ENCODE data around the gene FADS1. TPM values are rescaled to one million over a fixed set of nuclear protein-coding genes. Genes with fewer than 3 reads are reported as not detected.

The FADS1 gene
- total RNA-seq, 1 experiment from 2014 or later = 150 TPM

GRCh38 chr11:61832754-61833153, 16.0 kb upstream of the FADS1 start:
- H3K4me3 ChIP-seq = no peak overlapping the region
- H3K27ac ChIP-seq = no peak overlapping the region
- no peak overlapping the region for H3K4me2 ChIP-seq
- 0 out of 2 replicates have a peak, but pooled peaks cover 5% of the 10 kb centered on the region for H3K4me1 ChIP-seq (replicated peaks; ENCODE audit: insufficient read depth)
- ChIA-PET POLR2A (ENCODE audit: unreplicated experiment) (interaction anchor here (0.6 kb wide), 1 partner anchor 18 kb away, joined by 6 read pairs; no protein-coding TSS in a partner anchor), CTCF (no interaction called here)
- H3F3A ChIP-seq (ENCODE audit: insufficient read depth, low read depth) = no peaks in the 10 kb centered on the region
- no peak for TF ChIP-seq EZH2 (IDR thresholded peaks at IDR 0.05; ENCODE audit: low read depth)
- TF ChIP-seq, protein P1, sequence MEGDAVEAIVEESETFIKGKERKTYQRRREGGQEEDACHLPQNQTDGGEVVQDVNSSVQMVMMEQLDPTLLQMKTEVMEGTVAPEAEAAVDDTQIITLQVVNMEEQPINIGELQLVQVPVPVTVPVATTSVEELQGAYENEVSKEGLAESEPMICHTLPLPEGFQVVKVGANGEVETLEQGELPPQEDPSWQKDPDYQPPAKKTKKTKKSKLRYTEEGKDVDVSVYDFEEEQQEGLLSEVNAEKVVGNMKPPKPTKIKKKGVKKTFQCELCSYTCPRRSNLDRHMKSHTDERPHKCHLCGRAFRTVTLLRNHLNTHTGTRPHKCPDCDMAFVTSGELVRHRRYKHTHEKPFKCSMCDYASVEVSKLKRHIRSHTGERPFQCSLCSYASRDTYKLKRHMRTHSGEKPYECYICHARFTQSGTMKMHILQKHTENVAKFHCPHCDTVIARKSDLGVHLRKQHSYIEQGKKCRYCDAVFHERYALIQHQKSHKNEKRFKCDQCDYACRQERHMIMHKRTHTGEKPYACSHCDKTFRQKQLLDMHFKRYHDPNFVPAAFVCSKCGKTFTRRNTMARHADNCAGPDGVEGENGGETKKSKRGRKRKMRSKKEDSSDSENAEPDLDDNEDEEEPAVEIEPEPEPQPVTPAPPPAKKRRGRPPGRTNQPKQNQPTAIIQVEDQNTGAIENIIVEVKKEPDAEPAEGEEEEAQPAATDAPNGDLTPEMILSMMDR (conservative IDR thresholded peaks at IDR 0.05) = no peak
- no peaks in the 10 kb centered on the region for H3K27me3 ChIP-seq (ENCODE audit: insufficient read depth, low read depth)
- no peaks in the 10 kb centered on the region for H3K9me3 ChIP-seq (ENCODE audit: insufficient read depth, low read depth)
- H3K9me2 ChIP-seq (ENCODE audit: insufficient read depth) = no peaks in the 10 kb centered on the region
- no TSS peak for BruUV-seq (replicated peaks)
- H2AFZ ChIP-seq = no peak overlapping the region
- H3K79me2 ChIP-seq (ENCODE audit: low read depth) = no peaks in the 10 kb centered on the region
- H3K36me3 ChIP-seq (ENCODE audit: low read depth) = no peaks in the 10 kb centered on the region
- DNase-seq = no peak
- H4K20me1 ChIP-seq (ENCODE audit: insufficient read depth) = no peaks in the 10 kb centered on the region
- intact Hi-C loops (cut with micrococcal nuclease; ENCODE audit: unreplicated experiment) = no loop called here

- no peak overlapping the region for H3K4me2 ChIP-seq
- H3K9me3 ChIP-seq (ENCODE audit: insufficient read depth, low read depth) = no peaks in the 10 kb centered on the region
- CTCF ChIA-PET = no interaction called here
- no peaks in the 10 kb centered on the region for H3K27me3 ChIP-seq (ENCODE audit: insufficient read depth, low read depth)
- 0 out of 2 replicates have a peak, but pooled peaks cover 5% of the 10 kb centered on the region for H3K4me1 ChIP-seq (replicated peaks; ENCODE audit: insufficient read depth)
- intact Hi-C loops (cut with micrococcal nuclease; ENCODE audit: unreplicated experiment) = no loop called here
- H4K20me1 ChIP-seq (ENCODE audit: insufficient read depth) = no peaks in the 10 kb centered on the region
- H3K9me2 ChIP-seq (ENCODE audit: insufficient read depth) = no peaks in the 10 kb centered on the region
- TF ChIP-seq EZH2 (IDR thresholded peaks at IDR 0.05; ENCODE audit: low read depth) = no peak
- TF ChIP-seq, protein P1 (conservative IDR thresholded peaks at IDR 0.05) = no peak
- POLR2A ChIA-PET (ENCODE audit: unreplicated experiment) = interaction anchor here (0.6 kb wide), 1 partner anchor 139 kb away, joined by 5 read pairs; no protein-coding TSS in a partner anchor
- DNase-seq = no peak
- H3K27ac ChIP-seq = no peak overlapping the region
- BruUV-seq (replicated peaks) = no TSS peak
- H3F3A ChIP-seq (ENCODE audit: insufficient read depth, low read depth) = no peaks in the 10 kb centered on the region
- H2AFZ ChIP-seq = no peak overlapping the region
- no peak overlapping the region for H3K4me3 ChIP-seq
- H3K36me3 ChIP-seq (ENCODE audit: low read depth) = no peaks in the 10 kb centered on the region
- no peaks in the 10 kb centered on the region for H3K79me2 ChIP-seq (ENCODE audit: low read depth)
These were observed 15.4 kb upstream of the FADS1 start for GRCh38 chr11:61832207-61832606.

GRCh38 chr11:61830237-61831105, 13.7 kb upstream of the FADS1 start:
- no peaks in the 10 kb centered on the region for H3K9me2 ChIP-seq (ENCODE audit: insufficient read depth)
- no peaks in the 10 kb centered on the region for H3K36me3 ChIP-seq (ENCODE audit: low read depth)
- no peaks in the 10 kb centered on the region for H3K9me3 ChIP-seq (ENCODE audit: insufficient read depth, low read depth)
- no peak overlapping the region for H3K4me2 ChIP-seq
- no peaks in the 10 kb centered on the region for H4K20me1 ChIP-seq (ENCODE audit: insufficient read depth)
- ChIA-PET POLR2A (ENCODE audit: unreplicated experiment) (interaction anchor here (0.6 to 0.7 kb wide), 2 partner anchors 16 to 142 kb away, joined by 4 read pairs; no protein-coding TSS in a partner anchor), CTCF (interaction anchor here (1.4 kb wide), 1 partner anchor 16 kb away, joined by 3 read pairs; no protein-coding TSS in a partner anchor)
- H3K27ac ChIP-seq = no peak overlapping the region
- no peak overlapping the region for H3K4me3 ChIP-seq
- no peak for TF ChIP-seq EZH2 (IDR thresholded peaks at IDR 0.05; ENCODE audit: low read depth)
- TF ChIP-seq, protein P1 (conservative IDR thresholded peaks at IDR 0.05) = no peak
- H3K79me2 ChIP-seq (ENCODE audit: low read depth) = no peaks in the 10 kb centered on the region
- no peak for DNase-seq
- intact Hi-C loops (cut with micrococcal nuclease; ENCODE audit: unreplicated experiment) = no loop called here
- no TSS peak for BruUV-seq (replicated peaks)
- 0 out of 2 replicates have a peak, but pooled peaks cover 5% of the 10 kb centered on the region for H3K4me1 ChIP-seq (replicated peaks; ENCODE audit: insufficient read depth)
- no peaks in the 10 kb centered on the region for H3F3A ChIP-seq (ENCODE audit: insufficient read depth, low read depth)
- no peak overlapping the region for H2AFZ ChIP-seq
- no peaks in the 10 kb centered on the region for H3K27me3 ChIP-seq (ENCODE audit: insufficient read depth, low read depth)

All from PC-9 (cell line).